RWPE1 (cell line): ENCODE measurements around the gene LRMDA.

Experiments
- CTCF ChIA-PET: fragments of 350-600 bp; sonication (Branson Sonifier 250); formaldehyde crosslinking; extraction: SDS; loops from one replicate; lab custom pipeline; 2021; lab: Yijun Ruan, JAX
- POLR2A ChIA-PET: fragments of 400-600 bp; formaldehyde crosslinking; extraction: SDS; loops from one replicate; lab custom pipeline; 2020; ENCODE audit warnings: antibody characterized with exemption; ENCODE audit not compliant: low non-redundant PET; lab: Yijun Ruan, JAX
- DNase-seq: peaks from one replicate; pipeline ENCODE4 v3.0.0; 2012; ENCODE audit warnings: low spot score
- H3K27ac ChIP-seq: fragments of 450-650 bp; 2 replicates; pipeline ENCODE4 v1.5.1; 2017
- TF ChIP-seq, protein P1 (sequence below): fragments of 450-650 bp; conservative IDR thresholded peaks from 2 replicates; pipeline ENCODE4 v1.5.1; 2017; ENCODE audit warnings: low read depth, mild to moderate bottlenecking

LRMDA gene

DNA sequence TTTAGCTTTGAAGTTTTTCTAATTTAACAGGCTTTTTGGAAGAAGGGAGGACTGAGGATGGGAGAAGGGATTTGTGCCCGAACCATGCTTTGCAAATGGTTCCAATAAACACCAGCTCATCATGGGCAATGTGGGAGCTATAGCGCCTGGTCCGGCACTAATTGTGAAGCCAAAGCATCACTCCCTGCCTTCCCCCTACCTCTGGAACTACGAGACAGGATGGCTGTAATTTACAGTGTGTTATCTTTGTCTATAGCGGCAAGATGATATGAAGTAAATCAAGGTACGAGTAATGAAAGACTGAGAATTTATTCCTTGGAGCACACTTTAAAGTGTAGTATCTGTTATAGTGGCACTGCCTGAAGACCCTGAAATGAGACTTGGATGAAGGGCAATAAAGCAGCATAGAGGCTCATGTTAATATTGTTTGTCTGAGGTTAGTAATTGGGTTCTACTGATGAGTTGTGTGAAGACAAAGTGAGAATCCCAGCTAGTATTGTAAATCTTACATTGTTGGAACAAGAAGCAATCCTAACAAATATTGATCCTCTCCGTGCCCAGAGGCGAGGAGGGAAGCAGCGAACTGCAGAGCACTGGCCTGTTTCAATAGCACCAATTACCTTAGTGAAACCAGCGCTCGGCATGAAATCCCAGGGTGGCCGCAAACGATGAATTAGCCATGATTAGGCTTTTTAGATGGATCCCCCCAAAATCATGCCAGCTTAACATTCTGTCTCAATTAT is 507.1 kb downstream of the LRMDA start:
- DNase-seq = no peak
- TF ChIP-seq, protein P1, sequence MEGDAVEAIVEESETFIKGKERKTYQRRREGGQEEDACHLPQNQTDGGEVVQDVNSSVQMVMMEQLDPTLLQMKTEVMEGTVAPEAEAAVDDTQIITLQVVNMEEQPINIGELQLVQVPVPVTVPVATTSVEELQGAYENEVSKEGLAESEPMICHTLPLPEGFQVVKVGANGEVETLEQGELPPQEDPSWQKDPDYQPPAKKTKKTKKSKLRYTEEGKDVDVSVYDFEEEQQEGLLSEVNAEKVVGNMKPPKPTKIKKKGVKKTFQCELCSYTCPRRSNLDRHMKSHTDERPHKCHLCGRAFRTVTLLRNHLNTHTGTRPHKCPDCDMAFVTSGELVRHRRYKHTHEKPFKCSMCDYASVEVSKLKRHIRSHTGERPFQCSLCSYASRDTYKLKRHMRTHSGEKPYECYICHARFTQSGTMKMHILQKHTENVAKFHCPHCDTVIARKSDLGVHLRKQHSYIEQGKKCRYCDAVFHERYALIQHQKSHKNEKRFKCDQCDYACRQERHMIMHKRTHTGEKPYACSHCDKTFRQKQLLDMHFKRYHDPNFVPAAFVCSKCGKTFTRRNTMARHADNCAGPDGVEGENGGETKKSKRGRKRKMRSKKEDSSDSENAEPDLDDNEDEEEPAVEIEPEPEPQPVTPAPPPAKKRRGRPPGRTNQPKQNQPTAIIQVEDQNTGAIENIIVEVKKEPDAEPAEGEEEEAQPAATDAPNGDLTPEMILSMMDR = no peak
- H3K27ac ChIP-seq = no peak overlapping the region
- ChIA-PET POLR2A (no interaction called here), CTCF (interaction anchor here (0.9 kb wide), 1 partner anchor 9 kb away, joined by 3 read pairs; no protein-coding TSS in a partner anchor)

DNA sequence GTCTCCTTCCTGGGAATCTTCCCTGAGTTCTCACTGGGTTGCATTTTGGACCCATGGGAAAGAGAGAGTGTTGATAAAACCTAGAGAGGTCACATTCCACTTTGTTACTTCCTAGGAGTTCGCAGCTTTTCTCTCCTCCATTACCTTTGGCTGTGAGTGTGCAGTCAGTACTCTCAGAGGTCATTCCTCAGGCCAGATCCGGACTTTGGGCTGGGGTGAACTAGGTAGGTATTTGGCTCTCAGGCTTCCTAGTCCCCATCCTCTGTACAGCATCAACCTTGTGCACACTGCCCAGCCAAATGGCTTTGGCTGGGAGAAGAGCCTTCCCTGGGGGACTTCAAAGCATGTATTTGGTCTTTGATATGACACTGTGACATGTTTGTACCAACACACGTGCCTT is 508.1 kb downstream of the LRMDA start:
- ChIA-PET CTCF (no interaction called here), POLR2A (no interaction called here)
- TF ChIP-seq, protein P1 = no peak
- no peak for DNase-seq
- no peak overlapping the region for H3K27ac ChIP-seq

DNA sequence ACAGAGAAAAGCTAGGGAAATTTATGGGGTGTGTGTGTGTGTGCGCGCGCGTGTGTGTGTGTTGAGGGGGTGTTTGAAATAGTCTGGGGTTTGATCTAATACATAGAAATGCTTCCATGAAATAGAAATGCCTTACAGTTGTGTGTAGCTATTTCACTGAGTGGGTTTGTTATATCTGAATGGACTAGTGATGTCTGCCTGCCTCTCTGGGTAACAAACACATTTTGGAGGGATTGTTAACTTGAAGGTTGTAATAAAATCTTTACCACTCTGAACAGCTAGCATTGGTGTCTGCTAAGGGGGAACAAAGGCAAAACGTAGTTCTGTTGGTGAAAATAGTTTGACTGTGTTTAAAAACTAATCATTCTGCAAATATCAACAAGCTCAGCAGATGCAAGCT is 509.3 kb downstream of the LRMDA start:
- TF ChIP-seq, protein P1 = no peak
- POLR2A ChIA-PET = no interaction called here
- no peak for DNase-seq
- H3K27ac ChIP-seq = no peak overlapping the region
- CTCF ChIA-PET = interaction anchor here (0.6 kb wide), 1 partner anchor 208 kb away, joined by 3 read pairs; no protein-coding TSS in a partner anchor

GRCh38 chr10:75941223-75941801 is 509.9 kb downstream of the LRMDA start:
- ChIA-PET CTCF (interaction anchor here (0.6 kb wide), 1 partner anchor 208 kb away, joined by 3 read pairs; no protein-coding TSS in a partner anchor), POLR2A (no interaction called here)

GRCh38 chr10:75944061-75944460 is 512.6 kb downstream of the LRMDA start:
- DNase-seq = no peak
- TF ChIP-seq, protein P1 = no peak
- H3K27ac ChIP-seq = no peak overlapping the region
- ChIA-PET POLR2A (no interaction called here), CTCF (no interaction called here)

More at GRCh38 chr10:75941223-75941801, 509.9 kb downstream of the LRMDA start:
- TF ChIP-seq, protein P1 = no peak
- H3K27ac ChIP-seq = no peak overlapping the region
- DNase-seq = no peak

GRCh38 chr10:75948583-75948982 is 517.2 kb downstream of the LRMDA start:
- DNase-seq = no peak
- CTCF ChIA-PET = no interaction called here
- POLR2A ChIA-PET = no interaction called here
- H3K27ac ChIP-seq = no peak overlapping the region
- TF ChIP-seq, protein P1 = no peak
